Lung (tissue), 12 donors: ENCODE measurements around the gene ZNF727. TPM values are rescaled to one million over a fixed set of nuclear protein-coding genes. Genes with fewer than 3 reads are reported as not detected.
"Not testable (repeated sequence)": the region's sequence is repeated elsewhere in the genome, so short reads cannot be mapped to it uniquely, and the experiment has no call there.

Experiments used
- ATAC-seq: fragments of 200-7000 bp; cut with Tn5 transposase; one replicate; pipeline ENCODE4 v1.9.1; 2020; ENCODE audit warnings: moderate number of reproducible peaks; ENCODE audit not compliant: insufficient read depth, low FRiP score
- DNase-seq, 3 donors: peaks; one replicate each; pipeline ENCODE4 v3.0.0-alpha.2; 2013 to 2017
- H3K27ac ChIP-seq, 2 donors: one replicate each; pipeline ENCODE4 v1.5.1; 2013; ENCODE audit warnings: mild to moderate bottlenecking in 2 of 2, moderate library complexity in 2 of 2, control low read depth in 1 of 2, inconsistent platforms in 1 of 2, low read depth in 1 of 2, low read length in 1 of 2
- H3K27me3 ChIP-seq, 3 donors: one replicate each; pipeline ENCODE4 v1.5.1; 2013; ENCODE audit warnings: low read length in 2 of 3; ENCODE audit not compliant: control insufficient read depth in 3 of 3, insufficient read depth in 3 of 3
- H3K36me3 ChIP-seq, 4 donors: one replicate each; pipeline ENCODE4 v1.5.1; 2013; ENCODE audit warnings: low read length in 4 of 4, mild to moderate bottlenecking in 1 of 4, moderate library complexity in 1 of 4; ENCODE audit not compliant: control insufficient read depth in 4 of 4, insufficient read depth in 4 of 4
- H3K4me1 ChIP-seq, 5 donors: one replicate each; pipeline ENCODE4 v1.5.1; 2013; ENCODE audit warnings: low read length in 5 of 5, mild to moderate bottlenecking in 2 of 5, moderate library complexity in 1 of 5; ENCODE audit not compliant: control insufficient read depth in 5 of 5, insufficient read depth in 5 of 5
- H3K4me3 ChIP-seq: one replicate; pipeline ENCODE4 v1.5.1; 2013; ENCODE audit warnings: mild to moderate bottlenecking, control low read depth, moderate library complexity
- H3K9ac ChIP-seq, 2 donors: one replicate each; pipeline ENCODE4 v1.5.1; 2013; ENCODE audit warnings: low read length in 2 of 2, control low read depth in 1 of 2; ENCODE audit not compliant: insufficient read depth in 1 of 2
- H3K9me3 ChIP-seq, 4 donors: one replicate each; pipeline ENCODE4 v1.5.1; 2013; ENCODE audit warnings: low read length in 3 of 4, mild to moderate bottlenecking in 1 of 4, moderate library complexity in 1 of 4; ENCODE audit not compliant: control insufficient read depth in 4 of 4, insufficient read depth in 3 of 4
- CTCF ChIP-seq: IDR thresholded peaks from 2 replicates; pipeline ENCODE4 v1.5.1; 2012; ENCODE audit warnings: mild to moderate bottlenecking; ENCODE audit errors: control extremely low read depth, extremely low read depth
- WGBS, 2 donors: extraction: QIAGEN DNeasy Blood & Tissue Kit; methylation state at CpG; one replicate each; pipeline ENCODE4 v1.1.7; 2013; 5-methylcytosine and 5-hydroxymethylcytosine counted together
- polyA plus RNA-seq, 2 donors: library from polyadenylated mRNA; stranded (reverse); fragments of 200-250 nt; gene quantifications; one replicate each; pipeline ENCODE4 v1.2.1, GENCODE V29; 2013
- total RNA-seq, 2 donors: library from RNA; depleted of rRNA in 1 of 2; stranded (reverse); fragments of >200 nt in 1 of 2; gene quantifications; one replicate each; pipeline ENCODE4 v1.2.1, GENCODE V29; 2014 to 2021
- donor health status: control.
- donor health status: control.
- donor health status: Bipolar disorder and iron deficiency.
- donor health status: healthy.
- donor health status: DM: yes; HTN: yes; CAD: no.

ZNF727 gene
- total and polyA plus RNA-seq, 4 donors, result 0.08 to 4.4 (median 0.23) TPM

GRCh38 chr7:64037095-64037494 is 8.1 kb upstream of the ZNF727 start:
- H3K9me3 ChIP-seq, result peaks cover 2 to 41% (median 19%) of the 10 kb centered on the region in 4 donors
- ATAC-seq, result no peak
- 17 to 34% methylated on average over 21 of the region's 21 CpGs for WGBS, 2 donors

GRCh38 chr7:64046041-64046389 is 781 bp downstream of the ZNF727 start:
- DNase-seq (no peak), ATAC-seq (no peak)
- H3K27me3 ChIP-seq, result no peaks in the 10 kb centered on the region
- no peak for TF ChIP-seq CTCF
- H3K27ac ChIP-seq, result no peak overlapping the region
- H3K4me3 ChIP-seq, result peak overlapping the region; percentile 73
- peaks cover 0 to 23% (median 9%) of the 10 kb centered on the region in 4 donors for H3K9me3 ChIP-seq
- H3K36me3 ChIP-seq, result no peaks in the 10 kb centered on the region
- 14 to 29% methylated on average over 12 of the region's 12 CpGs for WGBS, 2 donors
- H3K4me1 ChIP-seq, result peaks cover 0 to 2% (median 0%) of the 10 kb centered on the region in 5 donors
- peak overlapping the region in 1 of 2 donors; percentile 49 for H3K9ac ChIP-seq

More at GRCh38 chr7:64037095-64037494, 8.1 kb upstream of the ZNF727 start:
- H3K27me3 ChIP-seq, result peaks cover 0 to 3% (median 0%) of the 10 kb centered on the region in 3 donors
- no peak for TF ChIP-seq CTCF
- no peak overlapping the region for H3K9ac ChIP-seq
- no peaks in the 10 kb centered on the region for H3K4me1 ChIP-seq
- no peak overlapping the region for H3K27ac ChIP-seq
- H3K4me3 ChIP-seq, result no peak overlapping the region
- no peak for DNase-seq
- no peaks in the 10 kb centered on the region for H3K36me3 ChIP-seq

- H3K9me3 ChIP-seq, result peaks cover 3 to 68% (median 32%) of the 10 kb centered on the region in 4 donors
- not testable (repeated sequence) for H3K4me3 ChIP-seq, H3K36me3 ChIP-seq, DNase-seq, H3K4me1 ChIP-seq, H3K27ac ChIP-seq, H3K9ac ChIP-seq, H3K27me3 ChIP-seq, ATAC-seq
- 83 to 86% methylated on average over 3 of the region's 3 CpGs for WGBS, 2 donors
Measured at GRCh38 chr7:64077837-64078698, 32.8 kb downstream of the ZNF727 start.

GRCh38 chr7:64078699-64078994 is 33.4 kb downstream of the ZNF727 start:
- peaks cover 3 to 72% (median 35%) of the 10 kb centered on the region in 4 donors for H3K9me3 ChIP-seq
- no peak overlapping the region for H3K9ac ChIP-seq
- H3K4me3 ChIP-seq, result no peak overlapping the region
- H3K27me3 ChIP-seq, result no peaks in the 10 kb centered on the region
- ATAC-seq (no peak), DNase-seq (no peak)
- H3K27ac ChIP-seq, result no peak overlapping the region
- WGBS, 2 donors, result 94 to 97% methylated on average over 2 of the region's 2 CpGs
- no peaks in the 10 kb centered on the region for H3K4me1 ChIP-seq
- no peak for TF ChIP-seq CTCF
- peaks cover 0 to 4% (median 0%) of the 10 kb centered on the region in 4 donors for H3K36me3 ChIP-seq
